Hematopoietic multipotent progenitor cell (in vitro differentiated cells): Measurements from ENCODE around the gene ANKRD1. TPM values are rescaled to one million over a fixed set of nuclear protein-coding genes. Genes with fewer than 3 reads are reported as not detected.

Experiments used
- DNase-seq, 3 donors: peaks; one replicate each; pipeline ENCODE4 v3.0.0-alpha.2; 2011 to 2015; ENCODE audit warnings: low read depth in 2 of 3, low spot score in 2 of 3
- small RNA-seq: library from RNA; depleted of rRNA; stranded (forward); fragments of <200 nt; gene quantifications from one replicate; pipeline ENCODE3, GENCODE V24; 2012
- total RNA-seq: library from RNA; depleted of rRNA; stranded (reverse); fragments of >200 nt; gene quantifications from one replicate; pipeline ENCODE4 v1.2.3, GENCODE V29; 2012

ANKRD1 gene
- total RNA-seq, 1 donor = not detected

GRCh38 chr10:90865401-90865800, 55.5 kb downstream of the ANKRD1 start:
- DNase-seq = peak in 2 of 3 donors; percentile 50 to 71

- peak in 2 of 3 donors; percentile 25 to 57 for DNase-seq
Measured at GRCh38 chr10:90862908-90863514, 57.9 kb downstream of the ANKRD1 start.

Small RNA genes within 50 kb of the gene (small RNA-seq; reads per million reads assigned to genes)
- gene RF00019 (not detected), gene RNU6-740P (not detected)

Other genes with a start within 250 kb of the ANKRD1 start
- gene HTR7, start 63.0 kb downstream of the ANKRD1 start, total RNA-seq = 0.27 TPM
- 16.4 TPM for gene RPP30, start 49.1 kb downstream of the ANKRD1 start, total RNA-seq